ENCODE data around the gene DNER. TPM values are rescaled to one million over a fixed set of nuclear protein-coding genes. Genes with fewer than 3 reads are reported as not detected.

Gene DNER
- total RNA-seq, 2 donors from 2014 or later, result 2.6 to 6.0 TPM

DNA sequence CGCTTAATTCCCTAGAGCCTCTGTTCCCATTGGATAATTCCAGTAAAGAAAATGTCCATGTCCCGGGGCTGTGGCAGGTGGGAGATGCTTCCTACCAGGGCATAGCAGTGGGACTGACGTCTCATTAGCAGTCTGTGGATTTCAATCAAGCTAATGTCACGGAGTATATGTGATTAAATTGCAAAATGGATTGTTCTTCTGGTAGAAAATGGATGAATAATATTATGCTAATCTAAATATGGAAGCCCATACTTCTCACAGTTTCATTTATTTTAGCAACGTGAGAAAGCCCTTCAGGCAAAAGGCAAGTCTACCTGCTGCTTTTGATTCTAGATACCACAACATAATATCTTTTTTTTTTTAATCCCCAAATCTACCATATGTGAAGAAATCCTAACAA, 185.5 kb downstream of the DNER start:
- intact Hi-C loops (cut with DNase I), result no loop called here
- Histone ChIP-seq H3K36me3 (no peaks in the 10 kb centered on the region), H3K27me3 (replicated peaks; ENCODE audit: insufficient read depth) (no peaks in the 10 kb centered on the region), H3K4me3 (no peak overlapping the region), H3K9me3 (no peaks in the 10 kb centered on the region), H3K4me1 (replicated peaks) (no peaks in the 10 kb centered on the region), H3K27ac (no peak overlapping the region)
- 90% methylated on average over 5 of the region's 5 CpGs for WGBS
- no peak for TF ChIP-seq CTCF (IDR thresholded peaks at IDR 0.05)
- TF ChIP-seq POLR2AphosphoS5 (IDR thresholded peaks at IDR 0.05), result no peak
- no peak for TF ChIP-seq POLR2A (IDR thresholded peaks at IDR 0.05)
- no peak for DNase-seq (ENCODE audit: low spot score)

DNA sequence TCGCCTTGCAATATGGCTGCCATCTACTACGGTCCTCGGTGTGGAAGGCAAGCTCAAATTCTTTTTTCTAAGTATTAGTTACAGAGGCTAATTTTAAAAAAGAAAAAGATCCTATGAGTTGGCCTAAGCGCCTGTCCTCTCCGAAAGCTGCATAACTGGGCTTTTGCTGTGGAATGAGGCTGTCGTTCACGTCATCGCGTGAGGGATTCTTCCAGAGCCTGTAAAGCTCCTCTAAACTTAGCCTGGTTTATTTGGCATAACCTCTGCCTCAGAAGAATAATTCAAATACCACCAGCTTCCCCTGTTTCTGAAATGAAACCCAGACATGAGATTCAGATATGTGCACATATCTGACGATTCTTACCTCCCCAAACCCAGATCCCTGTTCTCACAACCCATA, 187.4 kb downstream of the DNER start:
- intact Hi-C loops (cut with DNase I), result no loop called here
- H3K27ac ChIP-seq, result no peak overlapping the region
- no peak for TF ChIP-seq POLR2A (IDR thresholded peaks at IDR 0.05)
- no peak for TF ChIP-seq POLR2AphosphoS5 (IDR thresholded peaks at IDR 0.05)
- no peak for TF ChIP-seq CTCF (IDR thresholded peaks at IDR 0.05)

GRCh38 chr2:229524799-229525198, 189.6 kb downstream of the DNER start:
- DNase-seq (ENCODE audit: low spot score), result no peak
- H3K4me3 ChIP-seq, result no peak overlapping the region
- no peak overlapping the region for H3K27ac ChIP-seq
- H3K4me1 ChIP-seq (replicated peaks), result no peaks in the 10 kb centered on the region
- intact Hi-C loops (cut with DNase I), result no loop called here
- 86% methylated on average over 10 of the region's 10 CpGs for WGBS
- TF ChIP-seq CTCF (IDR thresholded peaks at IDR 0.05) (no peak), POLR2A (IDR thresholded peaks at IDR 0.05) (no peak), POLR2AphosphoS5 (IDR thresholded peaks at IDR 0.05) (no peak)
- no peaks in the 10 kb centered on the region for H3K27me3 ChIP-seq (replicated peaks; ENCODE audit: insufficient read depth)
- H3K36me3 ChIP-seq, result no peaks in the 10 kb centered on the region
- no peaks in the 10 kb centered on the region for H3K9me3 ChIP-seq

More for the DNA sequence above, 187.4 kb downstream of the DNER start:
- 86% methylated on average over 10 of the region's 10 CpGs for WGBS
- Histone ChIP-seq H3K9me3 (no peaks in the 10 kb centered on the region), H3K27me3 (replicated peaks; ENCODE audit: insufficient read depth) (no peaks in the 10 kb centered on the region), H3K4me1 (replicated peaks) (no peaks in the 10 kb centered on the region), H3K4me3 (no peak overlapping the region), H3K36me3 (no peaks in the 10 kb centered on the region)
- no peak for DNase-seq (ENCODE audit: low spot score)

- Histone ChIP-seq H3K4me1 (replicated peaks) (no peaks in the 10 kb centered on the region), H3K27ac (no peak overlapping the region), H3K27me3 (replicated peaks; ENCODE audit: insufficient read depth) (no peaks in the 10 kb centered on the region), H3K9me3 (no peaks in the 10 kb centered on the region), H3K4me3 (no peak overlapping the region), H3K36me3 (no peaks in the 10 kb centered on the region)
- DNase-seq (ENCODE audit: low spot score), result no peak
- intact Hi-C loops (cut with DNase I), result no loop called here
- 76% methylated on average over 1 of the region's 1 CpG for WGBS
- no peak for TF ChIP-seq POLR2A (IDR thresholded peaks at IDR 0.05)
- no peak for TF ChIP-seq POLR2AphosphoS5 (IDR thresholded peaks at IDR 0.05)
Observed at GRCh38 chr2:229523663-229524062, 190.7 kb downstream of the DNER start.

GRCh38 chr2:229521576-229521975, 192.8 kb downstream of the DNER start:
- Histone ChIP-seq H3K4me3 (no peak overlapping the region), H3K36me3 (no peaks in the 10 kb centered on the region), H3K4me1 (replicated peaks) (no peaks in the 10 kb centered on the region), H3K9me3 (no peaks in the 10 kb centered on the region), H3K27ac (no peak overlapping the region), H3K27me3 (replicated peaks; ENCODE audit: insufficient read depth) (no peaks in the 10 kb centered on the region)
- TF ChIP-seq POLR2A (IDR thresholded peaks at IDR 0.05) (no peak), CTCF (IDR thresholded peaks at IDR 0.05) (no peak), POLR2AphosphoS5 (IDR thresholded peaks at IDR 0.05) (no peak)
- DNase-seq (ENCODE audit: low spot score), result no peak
- intact Hi-C loops (cut with DNase I), result no loop called here
